COLO829 (cell line): ENCODE results near the gene WDR18.

Experiments
- DNase-seq: peaks from one replicate; pipeline ENCODE4 v3.0.0; 2012; ENCODE audit warnings: low spot score

WDR18 gene

DNA sequence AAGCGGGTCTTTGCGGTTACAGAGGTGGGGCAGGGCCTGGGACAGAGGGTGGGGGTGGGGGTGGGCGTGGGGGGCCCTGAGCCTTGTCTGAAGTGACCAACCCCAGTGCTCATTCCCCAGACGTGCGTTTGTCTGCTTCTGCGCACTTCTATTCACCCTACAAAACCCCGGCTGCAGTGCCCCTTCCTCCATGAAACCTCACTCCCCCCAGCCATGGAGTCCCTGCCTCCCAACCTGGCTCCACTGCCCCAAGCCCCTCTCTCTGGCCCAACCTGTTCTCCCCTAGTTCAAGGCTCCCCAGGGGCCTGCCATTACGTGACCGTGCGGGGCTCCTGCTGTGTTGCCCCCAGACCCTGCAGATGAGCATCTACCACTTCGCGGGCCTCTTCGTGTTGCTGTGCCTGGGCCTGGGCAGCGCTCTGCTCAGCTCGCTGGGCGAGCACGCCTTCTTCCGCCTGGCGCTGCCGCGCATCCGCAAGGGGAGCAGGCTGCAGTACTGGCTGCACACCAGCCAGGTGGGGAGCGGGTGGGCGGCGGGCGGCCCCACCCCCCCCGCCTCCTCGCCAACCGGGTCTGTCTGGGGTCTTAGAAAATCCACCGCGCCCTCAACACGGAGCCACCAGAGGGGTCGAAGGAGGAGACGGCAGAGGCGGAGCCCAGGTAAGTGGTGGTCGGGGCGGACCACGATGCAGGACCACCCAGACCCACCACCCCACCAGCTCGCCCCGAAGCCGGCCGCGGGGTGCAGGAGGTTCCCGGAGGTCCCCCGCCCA, 24.3 kb downstream of the WDR18 start:
- DNase-seq: no peak

- no peak for DNase-seq
Measured at GRCh38 chr19:1009041-1009980, 25.2 kb downstream of the WDR18 start.

DNA sequence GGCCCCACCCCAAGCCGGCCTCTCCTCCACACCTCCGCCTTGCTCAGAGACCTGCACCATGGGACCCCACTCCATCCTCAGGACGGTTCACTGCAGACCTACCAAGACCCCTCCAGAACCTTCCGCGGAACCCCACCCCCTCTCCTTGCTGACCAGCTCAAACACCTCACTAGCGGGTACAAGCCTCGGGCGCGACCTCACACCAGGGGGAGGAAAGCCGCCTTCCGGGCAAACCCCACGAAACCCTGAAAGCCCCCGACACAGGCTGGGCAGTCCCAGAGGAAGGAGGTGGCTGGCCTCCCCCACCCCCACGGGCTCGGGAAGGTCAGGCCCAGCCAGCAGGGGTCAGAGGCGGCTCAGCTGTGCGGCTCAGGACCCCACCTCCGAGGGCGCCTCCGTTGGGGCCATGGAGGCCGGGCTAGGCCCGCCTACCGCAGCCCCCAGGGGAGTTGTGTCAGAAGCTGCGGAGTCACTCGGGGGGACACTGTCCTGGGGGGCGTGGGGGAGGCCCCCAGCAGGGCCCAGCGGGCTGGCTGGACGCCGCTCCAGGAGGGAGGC, 25.9 kb downstream of the WDR18 start:
- DNase-seq: no peak

DNA sequence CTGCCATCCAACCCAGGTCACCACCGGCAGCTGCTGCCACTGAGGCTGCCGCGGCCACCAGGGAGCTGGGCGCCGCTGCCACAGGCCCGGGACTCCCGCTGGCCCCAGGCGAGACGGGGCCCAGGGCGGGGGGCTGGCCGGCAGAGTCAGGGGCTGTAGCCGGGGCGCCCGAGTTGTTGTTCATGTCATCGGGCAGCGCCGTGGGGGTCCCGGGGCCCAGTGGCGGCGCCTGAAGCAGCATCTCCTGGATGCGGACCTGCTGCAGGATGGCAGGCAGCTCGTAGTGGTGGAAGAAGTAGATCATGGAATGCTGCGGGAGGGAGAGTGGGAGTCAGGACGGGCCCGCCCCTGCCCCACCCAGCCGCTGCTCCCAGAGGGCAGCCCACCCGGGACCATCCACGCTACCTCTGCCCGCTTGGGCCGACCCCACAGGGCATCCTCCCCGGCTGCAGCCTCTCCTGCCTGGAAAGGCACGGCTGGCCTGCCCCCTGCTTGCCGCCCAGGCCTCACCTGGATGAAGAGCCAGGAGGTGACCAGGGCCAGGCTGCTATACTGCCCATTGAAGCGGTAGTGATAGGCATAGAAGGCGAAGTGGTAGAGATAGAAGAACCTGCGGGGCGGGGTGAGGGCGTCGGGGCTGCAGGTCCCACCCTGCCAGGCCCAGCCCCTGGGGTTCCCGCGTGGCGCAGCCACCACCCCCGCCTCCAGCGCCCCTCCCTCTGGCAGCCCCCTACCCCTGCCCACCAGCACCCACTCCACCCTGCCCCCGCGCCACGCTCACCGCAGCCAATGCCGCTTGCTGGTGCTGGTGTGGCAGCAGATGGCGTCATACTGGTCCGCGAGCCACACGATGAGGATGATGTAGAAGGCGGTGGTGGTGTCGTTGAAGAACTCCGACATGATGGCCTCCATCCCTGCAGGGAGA, 26.7 kb downstream of the WDR18 start:
- no peak for DNase-seq

DNA sequence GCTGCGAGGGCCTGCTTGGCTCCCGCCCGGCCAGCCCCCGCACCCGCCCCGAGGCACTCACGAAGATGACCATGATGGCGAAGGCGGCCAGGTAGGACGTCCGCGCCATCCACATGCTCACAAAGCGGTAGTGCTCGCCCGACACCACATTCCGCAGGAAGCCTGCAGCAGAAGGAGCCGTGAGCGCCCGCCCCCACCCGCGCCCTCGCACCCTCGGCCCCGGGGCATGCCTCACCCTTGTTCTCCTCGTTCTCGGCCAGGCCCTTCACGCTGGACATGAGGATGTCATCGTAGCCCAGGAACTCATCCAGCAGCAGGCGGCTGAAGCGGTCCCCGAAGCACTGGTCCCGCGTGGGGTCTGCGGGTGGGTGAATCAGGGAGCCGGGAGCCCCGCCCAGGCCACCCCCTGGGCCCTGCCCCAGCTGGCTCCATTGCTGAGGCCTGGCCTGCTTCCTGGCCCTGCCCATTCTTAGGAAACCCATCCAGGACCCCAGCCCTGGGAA, 27.7 kb downstream of the WDR18 start:
- no peak for DNase-seq

GRCh38 chr19:1012334-1012733, 28.2 kb downstream of the WDR18 start:
- no peak for DNase-seq

DNA sequence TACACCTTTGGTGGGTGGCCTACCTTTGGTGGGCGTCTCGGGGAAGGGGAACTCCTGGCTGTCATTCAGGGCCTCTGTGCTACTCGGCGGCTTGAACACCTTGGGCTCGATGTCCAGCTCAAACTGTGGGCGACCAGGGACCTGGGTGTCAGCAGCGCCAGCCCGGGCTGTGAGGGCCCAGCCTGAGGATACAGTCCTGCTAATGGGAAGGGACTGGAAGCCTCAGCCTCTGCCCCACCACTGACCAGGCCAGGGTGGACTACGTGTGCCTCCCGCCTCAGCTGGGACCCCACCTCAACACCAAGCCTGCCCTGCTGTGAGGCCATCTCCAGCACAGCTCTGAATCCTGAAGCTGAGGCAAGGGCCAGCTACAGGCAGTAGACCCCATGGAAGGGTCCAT, 29.1 kb downstream of the WDR18 start:
- DNase-seq: no peak

- DNase-seq: no peak
Measured at GRCh38 chr19:1014161-1015060, 30.3 kb downstream of the WDR18 start.

GRCh38 chr19:1015061-1015781, 31.1 kb downstream of the WDR18 start:
- no peak for DNase-seq

- no peak for DNase-seq
Measured at GRCh38 chr19:1015782-1016646, 31.9 kb downstream of the WDR18 start.

DNA sequence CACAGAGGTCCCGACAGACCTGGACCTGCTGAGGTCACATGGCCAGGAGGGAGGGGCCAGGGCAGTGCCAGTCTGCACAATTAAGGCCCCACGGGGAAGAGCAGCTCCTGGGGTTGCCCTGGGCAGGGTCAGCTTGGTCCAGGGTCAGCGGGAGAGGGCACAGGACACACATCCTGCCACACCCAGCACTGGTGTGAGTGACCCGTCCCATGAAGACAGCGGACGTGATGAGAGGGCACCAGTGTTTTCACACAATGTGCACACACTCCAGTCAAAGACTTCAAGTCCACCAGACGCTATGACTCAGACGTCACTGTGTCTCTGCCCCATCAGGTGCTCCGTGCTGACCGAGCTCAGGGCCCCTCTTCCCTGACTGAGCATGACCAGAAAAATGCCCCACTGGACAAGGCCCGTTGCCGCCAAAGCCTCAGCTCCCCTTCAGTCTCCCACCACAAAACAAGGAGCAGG, 32.5 kb downstream of the WDR18 start:
- no peak for DNase-seq

GRCh38 chr19:1017115-1017905, 33.2 kb downstream of the WDR18 start:
- no peak for DNase-seq

GRCh38 chr19:1017906-1018305, 33.8 kb downstream of the WDR18 start:
- DNase-seq: no peak

- DNase-seq: no peak
Measured at GRCh38 chr19:1018393-1018792, 34.2 kb downstream of the WDR18 start.

DNA sequence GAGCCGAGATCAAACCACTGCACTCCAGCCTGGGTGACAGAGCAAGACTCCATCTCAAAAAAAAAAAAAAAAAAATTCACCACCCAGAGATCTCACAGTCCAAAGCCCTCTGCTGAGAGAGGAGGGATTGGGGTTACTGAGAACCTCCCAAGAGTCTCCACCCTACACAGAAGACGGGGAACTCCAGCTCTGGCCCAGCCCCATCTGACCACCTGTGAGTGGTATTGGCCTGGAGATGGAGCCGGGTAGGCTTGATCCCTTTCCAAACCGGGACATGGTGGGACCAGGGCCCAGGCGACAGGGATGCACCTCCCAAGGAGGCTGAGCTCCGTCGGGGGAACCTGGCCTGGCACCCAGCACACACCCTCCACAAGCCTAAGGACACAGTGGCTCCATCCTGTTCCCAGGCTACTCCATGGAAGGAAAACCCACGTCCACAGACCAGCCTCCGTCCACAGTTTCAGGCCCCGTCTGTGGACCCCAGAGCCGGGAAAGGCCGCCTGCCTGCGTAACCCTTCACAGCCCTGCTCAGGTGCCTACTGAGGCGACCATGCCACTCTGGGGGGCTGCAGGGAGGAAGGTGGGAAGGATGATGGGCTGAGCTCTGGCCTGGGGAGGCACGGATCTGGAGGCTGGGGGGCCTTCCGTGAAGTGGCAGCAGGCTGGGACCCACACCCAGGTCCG, 34.9 kb downstream of the WDR18 start:
- no peak for DNase-seq

GRCh38 chr19:1019616-1019961, 35.4 kb downstream of the WDR18 start:
- DNase-seq: no peak
